Measurements from ENCODE around the gene IGF1R.

- TF ChIP-seq POLR2A (IDR thresholded peaks at IDR 0.05) (no peak), CTCF (IDR thresholded peaks at IDR 0.05) (no peak)
These were observed 220.2 kb downstream of the IGF1R start for GRCh38 chr15:98868564-98868963.
